ENCODE data around the gene ADSS2.
"Not testable (repeated sequence)": the region's sequence is repeated elsewhere in the genome, so short reads cannot be mapped to it uniquely, and the experiment has no call there.

Gene ADSS2

DNA sequence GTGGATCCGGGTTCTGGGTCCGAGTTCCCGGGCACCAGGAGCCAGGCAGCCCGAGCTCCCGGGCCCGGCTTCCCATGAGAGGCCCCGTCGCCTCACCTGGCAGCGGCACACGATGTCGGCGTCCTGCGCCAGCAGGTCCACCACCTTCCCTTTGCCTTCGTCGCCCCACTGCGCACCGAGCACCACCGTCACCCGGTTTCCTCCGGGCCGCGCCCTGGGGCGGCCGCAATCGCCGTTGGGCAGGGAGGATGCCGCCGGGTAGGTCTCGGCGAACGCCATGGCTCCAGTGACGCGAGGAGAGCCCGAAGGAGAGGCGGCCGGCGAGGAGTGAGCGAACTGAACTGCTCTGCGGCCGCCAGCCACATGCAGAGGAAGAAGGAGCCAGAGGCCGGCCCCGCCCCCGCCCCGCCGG lies at the start of gene ADSS2:
ADSS2 (minus strand) TSS at position 371 of the 412 bp plus-strand sequence; CDS start at position 279, 92 bp downstream.
- Histone ChIP-seq H3K4me1 (ENCODE audit: insufficient read depth, low read length) (peaks cover 36% of the 10 kb centered on the region), H3K9ac (ENCODE audit: low read depth, low read length) (peak within 1 kb of the TSS; percentile 98), H3K36me3 (ENCODE audit: insufficient read depth, low read length) (no peaks in the 10 kb centered on the region), H3K9me3 (ENCODE audit: control insufficient read depth, insufficient read depth, low read length) (no peaks in the 10 kb centered on the region)

DNA sequence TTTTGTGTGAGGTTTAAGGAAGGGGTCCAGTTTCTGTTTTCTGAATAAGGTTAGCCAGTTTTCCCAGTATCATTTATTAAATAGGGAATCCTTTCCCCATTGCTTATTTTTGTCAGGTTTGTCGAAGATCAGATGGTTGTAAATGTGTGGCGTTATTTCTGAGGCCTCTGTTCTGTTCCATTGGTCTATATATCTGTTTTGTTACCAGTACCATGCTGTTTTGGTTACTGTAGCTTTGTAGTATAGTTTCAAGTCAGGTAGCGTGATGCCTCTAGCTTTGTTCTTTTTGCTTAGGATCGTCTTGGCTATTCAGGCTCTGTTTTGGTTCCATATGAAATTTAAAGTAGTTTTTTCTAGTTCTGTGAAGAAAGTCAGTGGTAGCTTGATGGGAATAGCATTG lies 48.8 kb upstream of the ADSS2 start:
- H3K9me3 ChIP-seq (ENCODE audit: control insufficient read depth, insufficient read depth, low read length); H3K36me3 ChIP-seq (ENCODE audit: insufficient read depth, low read length); H3K9ac ChIP-seq (ENCODE audit: low read depth, low read length): not testable (repeated sequence)
- H3K4me1 ChIP-seq (ENCODE audit: insufficient read depth, low read length), result peaks cover 15% of the 10 kb centered on the region; the same call in 1 of the 2 replicates

DNA sequence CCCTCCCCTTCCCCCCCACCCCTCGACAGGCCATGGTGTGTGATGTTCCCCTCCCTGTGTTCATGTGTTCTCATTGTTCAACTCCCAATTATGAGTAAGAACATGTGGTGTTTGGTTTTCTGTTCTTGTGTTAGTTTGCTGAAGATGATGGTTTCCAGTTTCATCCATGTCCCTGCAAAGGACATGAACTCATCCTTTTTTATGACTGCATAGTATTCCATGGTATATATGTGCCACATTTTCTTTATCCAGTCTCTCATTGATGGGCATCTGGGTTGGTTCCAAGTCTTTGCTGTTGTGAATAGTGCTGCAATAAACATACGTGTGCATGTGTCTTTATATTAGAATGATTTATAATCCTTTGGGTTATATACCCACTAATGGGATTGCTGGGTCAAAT lies 47.8 kb upstream of the ADSS2 start:
- H3K4me1 ChIP-seq (ENCODE audit: insufficient read depth, low read length), result peaks cover 15% of the 10 kb centered on the region; the same call in 1 of the 2 replicates
- not testable (repeated sequence) for H3K36me3 ChIP-seq (ENCODE audit: insufficient read depth, low read length); H3K9ac ChIP-seq (ENCODE audit: low read depth, low read length)

DNA sequence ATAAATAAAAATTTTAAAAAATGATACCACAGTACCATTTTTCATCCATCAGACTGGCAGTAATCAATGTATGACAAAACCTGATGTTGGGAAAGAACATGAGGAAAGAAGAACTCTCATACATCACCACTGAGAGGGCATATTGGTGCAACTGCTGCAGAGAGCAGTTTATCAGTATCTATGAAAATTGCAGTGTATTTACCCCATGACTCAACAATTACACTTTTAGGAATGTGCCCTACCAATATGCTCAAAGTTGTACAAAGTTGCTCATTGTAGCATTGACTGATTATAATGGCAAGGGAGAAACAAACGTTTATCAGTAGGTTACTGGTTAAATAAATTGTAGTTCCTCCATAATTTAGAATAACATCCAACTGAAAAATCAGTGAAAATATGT lies 46.1 kb upstream of the ADSS2 start:
- Histone ChIP-seq H3K4me1 (ENCODE audit: insufficient read depth, low read length) (peaks cover 14% of the 10 kb centered on the region; the same call in 1 of the 2 replicates), H3K36me3 (ENCODE audit: insufficient read depth, low read length) (no peaks in the 10 kb centered on the region), H3K9ac (ENCODE audit: low read depth, low read length) (no peak overlapping the region), H3K9me3 (ENCODE audit: control insufficient read depth, insufficient read depth, low read length) (peaks cover 3% of the 10 kb centered on the region; the same call in 1 of the 2 replicates)

More for the DNA sequence above, 47.8 kb upstream of the ADSS2 start:
- not testable (repeated sequence) for H3K9me3 ChIP-seq (ENCODE audit: control insufficient read depth, insufficient read depth, low read length)

DNA sequence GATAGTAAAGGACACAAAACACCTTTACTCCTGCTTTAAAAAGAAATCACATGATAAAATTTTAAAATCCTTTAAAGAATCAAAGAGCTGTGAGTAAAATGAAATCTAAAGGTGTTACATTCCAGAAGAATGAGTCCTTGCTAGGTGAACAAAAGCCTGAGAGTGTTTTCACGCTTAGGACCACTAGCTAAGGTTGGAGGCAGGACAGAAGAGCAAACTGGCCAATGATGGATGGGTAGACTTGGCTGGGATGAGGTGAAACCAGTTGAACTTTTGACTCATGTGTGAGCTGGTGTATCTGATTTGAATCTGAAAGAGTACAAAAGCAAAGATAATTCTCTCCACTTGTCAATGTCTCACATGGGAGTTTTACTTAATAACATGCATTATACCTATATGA lies 44.5 kb upstream of the ADSS2 start:
- Histone ChIP-seq H3K36me3 (ENCODE audit: insufficient read depth, low read length) (no peaks in the 10 kb centered on the region), H3K9me3 (ENCODE audit: control insufficient read depth, insufficient read depth, low read length) (no peaks in the 10 kb centered on the region), H3K9ac (ENCODE audit: low read depth, low read length) (no peak overlapping the region), H3K4me1 (ENCODE audit: insufficient read depth, low read length) (0 out of 2 replicates have a peak, but pooled peaks cover 9% of the 10 kb centered on the region)

DNA sequence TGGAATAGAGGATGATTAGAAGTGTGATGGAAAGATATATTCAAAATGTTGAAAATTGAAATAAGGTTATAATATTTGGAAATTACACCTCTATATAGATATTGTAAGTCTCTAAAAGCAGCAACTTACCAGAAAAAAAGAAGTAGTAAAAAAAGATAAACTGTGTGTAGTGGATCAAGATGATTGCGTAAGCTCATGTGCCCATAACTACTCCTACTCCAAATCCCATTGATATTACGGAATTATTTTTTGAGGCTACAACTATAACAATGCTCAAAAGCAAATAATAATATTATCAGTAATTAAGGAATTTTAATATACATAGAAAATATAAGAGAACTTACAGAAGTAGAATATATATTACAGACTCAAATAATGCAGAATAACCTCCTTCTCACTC lies 42.9 kb upstream of the ADSS2 start:
- Histone ChIP-seq H3K36me3 (ENCODE audit: insufficient read depth, low read length) (no peaks in the 10 kb centered on the region), H3K9ac (ENCODE audit: low read depth, low read length) (no peak overlapping the region), H3K9me3 (ENCODE audit: control insufficient read depth, insufficient read depth, low read length) (no peaks in the 10 kb centered on the region), H3K4me1 (ENCODE audit: insufficient read depth, low read length) (0 out of 2 replicates have a peak, but pooled peaks cover 9% of the 10 kb centered on the region)

DNA sequence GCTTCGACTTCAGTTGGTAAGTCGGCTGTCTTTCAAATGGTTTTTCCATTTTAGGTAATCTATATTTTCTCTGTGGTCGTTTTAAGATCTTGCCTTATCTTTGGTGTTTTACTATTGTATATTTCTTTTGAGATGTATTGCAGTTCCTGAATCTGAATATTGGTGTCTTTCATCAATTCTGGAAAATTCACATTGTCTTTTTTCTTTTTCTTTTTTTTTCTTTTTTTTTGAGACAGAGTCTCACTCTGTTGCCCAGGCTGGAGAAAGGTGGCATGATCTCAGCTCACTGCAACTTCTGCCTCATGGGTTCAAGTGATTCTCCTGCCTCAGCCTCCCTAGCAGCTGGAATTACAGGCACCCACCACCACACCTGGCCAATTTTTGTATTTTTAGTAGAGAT lies 33.3 kb upstream of the ADSS2 start:
- H3K4me1 ChIP-seq (ENCODE audit: insufficient read depth, low read length); H3K9ac ChIP-seq (ENCODE audit: low read depth, low read length); H3K36me3 ChIP-seq (ENCODE audit: insufficient read depth, low read length); H3K9me3 ChIP-seq (ENCODE audit: control insufficient read depth, insufficient read depth, low read length): not testable (repeated sequence)

DNA sequence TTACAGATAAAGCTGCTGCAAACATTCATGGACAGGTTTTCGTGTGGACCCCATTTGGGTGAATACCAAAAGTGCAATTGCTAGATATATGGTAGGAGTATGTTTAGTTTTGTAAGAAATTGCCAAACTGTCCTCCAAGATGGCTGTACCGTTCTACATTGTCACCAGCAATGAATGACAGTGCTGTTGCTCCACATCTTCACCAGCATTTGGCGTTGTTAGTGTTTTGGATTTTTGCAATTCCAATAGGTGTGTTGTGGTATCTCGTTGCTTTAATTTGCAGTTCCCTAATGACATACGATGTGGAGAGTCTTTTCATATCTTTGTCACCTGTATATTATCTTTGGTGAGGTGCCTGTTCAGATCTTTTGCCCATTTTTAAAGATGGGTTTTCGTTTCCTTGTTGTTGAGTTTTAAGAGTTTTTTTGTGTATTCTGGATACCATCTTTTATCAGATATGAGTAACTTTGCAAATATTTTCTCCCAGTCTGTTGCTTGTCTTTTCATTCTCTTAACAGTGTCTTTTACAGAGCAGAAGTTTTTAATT lies 21.4 kb upstream of the ADSS2 start:
- Histone ChIP-seq H3K9me3 (ENCODE audit: control insufficient read depth, insufficient read depth, low read length) (no peaks in the 10 kb centered on the region), H3K4me1 (ENCODE audit: insufficient read depth, low read length) (no peaks in the 10 kb centered on the region), H3K36me3 (ENCODE audit: insufficient read depth, low read length) (no peaks in the 10 kb centered on the region), H3K9ac (ENCODE audit: low read depth, low read length) (no peak overlapping the region)

DNA sequence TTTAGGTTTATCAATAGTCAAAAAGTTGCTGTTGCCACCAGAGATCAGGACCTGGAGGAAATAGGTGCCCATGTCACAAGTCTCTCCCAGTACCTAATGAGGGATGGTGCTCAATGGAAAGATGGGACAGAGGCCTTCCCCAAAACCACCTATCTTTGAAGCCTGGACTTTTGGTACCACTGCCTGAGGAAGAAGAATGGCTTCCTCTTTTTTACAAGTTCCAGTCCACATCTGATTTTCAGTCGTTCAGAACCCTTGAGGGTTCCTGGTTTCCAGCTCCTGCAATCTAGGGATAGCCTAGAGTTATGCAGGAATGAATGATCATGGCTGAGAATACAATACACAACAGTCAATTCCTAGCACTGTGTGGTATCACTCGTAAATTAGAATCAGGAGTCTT lies 15.0 kb upstream of the ADSS2 start:
- Histone ChIP-seq H3K9me3 (ENCODE audit: control insufficient read depth, insufficient read depth, low read length) (no peaks in the 10 kb centered on the region), H3K36me3 (ENCODE audit: insufficient read depth, low read length) (no peaks in the 10 kb centered on the region), H3K9ac (ENCODE audit: low read depth, low read length) (no peak overlapping the region), H3K4me1 (ENCODE audit: insufficient read depth, low read length) (no peaks in the 10 kb centered on the region)

DNA sequence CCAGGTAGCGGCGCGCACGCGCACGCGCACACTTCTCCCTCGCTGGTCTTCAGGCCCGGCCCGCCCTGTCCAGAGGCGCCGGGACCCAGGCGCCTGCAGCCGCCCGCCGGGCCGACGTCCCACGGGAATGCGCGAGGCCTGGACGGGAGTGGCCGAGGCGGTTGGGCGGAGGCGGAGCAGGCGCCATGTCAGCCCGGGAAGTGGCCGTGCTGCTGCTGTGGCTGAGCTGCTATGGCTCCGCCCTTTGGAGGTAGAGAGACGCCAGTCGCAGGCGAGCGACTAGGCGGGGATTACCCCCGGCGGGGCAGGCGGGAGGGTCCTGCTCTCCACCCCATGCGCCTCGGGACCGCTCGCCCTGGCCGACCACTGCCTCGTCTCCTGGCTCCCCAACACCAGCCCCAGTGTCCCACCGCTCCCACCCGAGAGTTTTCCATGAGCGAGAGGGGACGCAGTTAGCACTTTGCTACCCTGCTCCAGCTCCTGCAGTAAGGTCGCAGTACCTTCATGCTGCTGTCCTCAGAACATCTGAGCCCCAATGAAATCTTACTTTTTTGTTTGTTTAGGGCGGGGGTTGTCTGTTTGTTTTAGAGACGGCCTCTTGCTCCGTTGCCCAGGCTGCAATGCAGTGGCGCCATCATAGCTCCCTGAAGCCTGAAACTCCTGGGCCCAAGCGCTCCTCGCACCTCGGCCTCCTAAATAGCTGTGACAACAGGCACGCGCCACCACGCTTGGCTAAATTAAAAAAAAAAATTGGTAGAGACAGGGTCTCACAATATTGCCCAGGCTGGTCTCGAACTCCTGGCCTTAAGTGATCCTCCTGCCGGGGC lies 9.7 kb upstream of the ADSS2 start, which contains the start of gene CATSPERE:
CATSPERE (plus strand) TSS at position 29 of the 827 bp plus-strand sequence; CDS start at position 186, 157 bp downstream.
- Histone ChIP-seq H3K9me3 (ENCODE audit: control insufficient read depth, insufficient read depth, low read length) (peaks cover 2% of the 10 kb centered on the region; the same call in 1 of the 2 replicates), H3K9ac (ENCODE audit: low read depth, low read length) (peak within 1 kb of the TSS; percentile 76), H3K4me1 (ENCODE audit: insufficient read depth, low read length) (no peaks in the 10 kb centered on the region; the same call in 1 of the 2 replicates), H3K36me3 (ENCODE audit: insufficient read depth, low read length) (no peaks in the 10 kb centered on the region)

DNA sequence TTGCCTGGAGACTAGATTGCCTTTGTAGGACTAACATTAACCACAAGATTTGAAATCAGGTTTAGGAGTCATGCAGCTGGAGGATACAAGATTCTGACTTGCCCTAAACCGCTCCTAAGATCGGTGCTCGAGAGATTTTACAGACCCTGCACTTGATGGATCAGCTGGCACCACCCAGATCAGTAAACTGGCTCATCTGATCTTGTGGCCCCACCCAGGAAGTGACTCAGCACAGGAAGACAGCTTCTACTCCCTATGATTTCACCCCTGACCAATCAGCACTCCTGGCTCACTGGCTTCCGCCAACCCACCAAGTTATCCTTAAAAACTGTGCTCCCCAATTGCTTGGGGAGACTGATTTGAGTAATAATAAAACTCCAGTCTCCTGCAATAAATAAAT lies 8.5 kb upstream of the ADSS2 start:
- H3K9me3 ChIP-seq (ENCODE audit: control insufficient read depth, insufficient read depth, low read length), result peaks cover 2% of the 10 kb centered on the region; the same call in 1 of the 2 replicates
- H3K36me3 ChIP-seq (ENCODE audit: insufficient read depth, low read length), result no peaks in the 10 kb centered on the region
- no peaks in the 10 kb centered on the region; the same call in 1 of the 2 replicates for H3K4me1 ChIP-seq (ENCODE audit: insufficient read depth, low read length)
- H3K9ac ChIP-seq (ENCODE audit: low read depth, low read length), result no peak overlapping the region

DNA sequence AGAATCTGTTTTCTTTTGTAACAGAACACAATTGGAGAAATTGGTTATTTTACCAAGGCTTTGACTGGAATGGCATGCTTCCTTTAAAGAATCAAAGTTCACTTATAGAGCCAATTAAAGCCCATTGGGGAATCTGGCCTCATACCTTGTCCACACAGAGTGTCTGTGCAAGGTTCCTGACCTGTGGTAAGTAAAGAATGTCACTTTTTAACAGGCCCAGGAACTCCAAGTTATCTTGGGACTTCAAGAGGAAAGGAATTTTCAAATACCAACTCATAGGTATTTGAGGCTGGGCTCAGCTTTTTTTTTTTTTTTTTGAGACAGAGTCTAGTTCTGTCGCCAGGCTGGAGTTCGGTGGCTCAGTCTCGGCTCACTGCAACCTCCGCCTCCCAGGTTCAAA lies 7.1 kb upstream of the ADSS2 start:
- Histone ChIP-seq H3K36me3 (ENCODE audit: insufficient read depth, low read length) (no peaks in the 10 kb centered on the region), H3K9me3 (ENCODE audit: control insufficient read depth, insufficient read depth, low read length) (peaks cover 2% of the 10 kb centered on the region; the same call in 1 of the 2 replicates), H3K4me1 (ENCODE audit: insufficient read depth, low read length) (peaks cover 5% of the 10 kb centered on the region), H3K9ac (ENCODE audit: low read depth, low read length) (no peak overlapping the region)

DNA sequence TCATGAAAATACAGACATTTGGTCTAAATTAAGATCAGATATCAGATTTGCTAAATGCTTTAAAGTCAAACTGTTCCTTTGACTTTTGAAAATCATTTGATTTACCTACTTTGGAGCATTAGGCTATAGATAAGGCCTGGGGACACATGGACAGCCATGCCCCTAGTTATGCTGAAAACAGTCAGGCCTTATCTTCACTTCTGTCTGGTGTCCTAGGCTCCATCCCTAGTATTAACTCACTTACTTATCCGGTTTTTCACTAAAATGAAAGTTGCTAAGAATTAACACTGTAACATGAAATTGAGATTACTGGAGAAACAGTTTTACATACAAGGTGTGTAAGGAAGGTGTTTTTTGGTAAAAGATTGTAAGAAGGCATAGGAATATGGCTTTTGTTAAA lies 4.9 kb upstream of the ADSS2 start:
- H3K36me3 ChIP-seq (ENCODE audit: insufficient read depth, low read length), result no peaks in the 10 kb centered on the region
- H3K9me3 ChIP-seq (ENCODE audit: control insufficient read depth, insufficient read depth, low read length), result peaks cover 2% of the 10 kb centered on the region; the same call in 1 of the 2 replicates
- H3K4me1 ChIP-seq (ENCODE audit: insufficient read depth, low read length), result peaks cover 5% of the 10 kb centered on the region
- H3K9ac ChIP-seq (ENCODE audit: low read depth, low read length), result no peak overlapping the region

DNA sequence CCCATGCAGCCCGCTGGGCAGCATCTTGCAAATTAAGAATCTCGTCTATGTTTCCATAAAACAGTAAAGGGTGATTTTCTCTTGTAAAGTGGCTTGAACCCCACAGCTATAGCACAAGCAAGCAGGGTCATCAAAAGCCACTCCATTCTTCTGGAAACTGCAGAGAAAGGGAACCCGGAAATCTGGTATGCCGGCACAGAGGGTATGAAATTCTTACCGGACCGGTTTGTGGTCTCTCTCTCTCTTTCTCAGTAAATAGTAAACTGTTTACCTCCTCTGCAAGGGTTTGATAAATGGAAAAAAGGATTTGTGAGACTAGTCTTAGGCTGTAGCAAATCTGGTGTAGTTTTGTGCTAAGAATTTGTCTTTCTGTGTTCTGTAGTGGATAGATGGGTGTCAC lies 2.7 kb upstream of the ADSS2 start:
- H3K9ac ChIP-seq (ENCODE audit: low read depth, low read length), result no peak overlapping the region
- no peaks in the 10 kb centered on the region for H3K36me3 ChIP-seq (ENCODE audit: insufficient read depth, low read length)
- 0 out of 2 replicates have a peak, but pooled peaks cover 2% of the 10 kb centered on the region for H3K9me3 ChIP-seq (ENCODE audit: control insufficient read depth, insufficient read depth, low read length)
- H3K4me1 ChIP-seq (ENCODE audit: insufficient read depth, low read length), result peaks cover 12% of the 10 kb centered on the region

Measured in ES-I3 (cell line).